CD8-positive, alpha-beta memory T cell (primary cell): ENCODE results near the gene PRMT1. TPM values are rescaled to one million over a fixed set of nuclear protein-coding genes. Genes with fewer than 3 reads are reported as not detected.
A peak's percentile ranks its signal among the peaks of the same experiment; 100 is the strongest.
"Not testable (repeated sequence)": the region's sequence is repeated elsewhere in the genome, so short reads cannot be mapped to it uniquely, and the experiment has no call there.

Experiments used
- CTCF ChIA-PET: fragments of 350-600 bp; sonication (Branson Sonifier 250); formaldehyde crosslinking; loops from one replicate; lab custom pipeline; 2021; ENCODE audit warnings: antibody characterized with exemption; lab: Charles Lee
- POLR2A ChIA-PET: fragments of 350-600 bp; sonication (Branson Sonifier 250); formaldehyde crosslinking; loops from one replicate; lab custom pipeline; 2021; ENCODE audit warnings: antibody characterized with exemption; lab: Charles Lee
- DNase-seq, 5 donors: peaks; one replicate each; pipeline versions ENCODE4 v3.0.0 to v3.0.0-alpha.2; 2020 to 2022; ENCODE audit warnings: mixed read lengths in 1 of 5
- H3K27ac ChIP-seq: one replicate; pipeline ENCODE4 v1.7.0; 2013; ENCODE audit warnings: low read depth, mild to moderate bottlenecking, low read length, moderate library complexity
- H3K27me3 ChIP-seq: 2 replicates; pipeline ENCODE4 v1.7.0; 2013; ENCODE audit warnings: low read length, mild to moderate bottlenecking; ENCODE audit not compliant: insufficient read depth, poor library complexity, severe bottlenecking
- H3K36me3 ChIP-seq: 2 replicates; pipeline ENCODE4 v1.7.0; 2013; ENCODE audit warnings: mild to moderate bottlenecking, low read length, moderate library complexity; ENCODE audit not compliant: insufficient read depth
- H3K4me1 ChIP-seq: 2 replicates; pipeline ENCODE4 v1.7.0; 2013; ENCODE audit warnings: mild to moderate bottlenecking, low read length, moderate library complexity; ENCODE audit not compliant: insufficient read depth
- H3K4me3 ChIP-seq: 2 replicates; pipeline ENCODE4 v1.7.0; 2013; ENCODE audit warnings: mild to moderate bottlenecking, low read length
- H3K9me3 ChIP-seq: 2 replicates; pipeline ENCODE4 v1.7.0; 2013; ENCODE audit warnings: mild to moderate bottlenecking, low read length
- H3K27ac Mint-ChIP-seq, 8 donors: one replicate each; pipeline ENCODE4 v1.8.0; 2020 to 2021; ENCODE audit warnings: mixed read lengths in 8 of 8, mild to moderate bottlenecking in 6 of 8, inconsistent platforms in 3 of 8, moderate library complexity in 3 of 8
- H3K27me3 Mint-ChIP-seq, 2 donors: one replicate each; pipeline ENCODE4 v1.8.0; 2020 to 2021; ENCODE audit warnings: mixed read lengths in 2 of 2, mild to moderate bottlenecking in 1 of 2, moderate library complexity in 1 of 2
- H3K36me3 Mint-ChIP-seq, 3 donors: one replicate each; pipeline ENCODE4 v1.8.0; 2020 to 2021; ENCODE audit warnings: mixed read lengths in 3 of 3, inconsistent platforms in 1 of 3, mild to moderate bottlenecking in 1 of 3
- H3K4me1 Mint-ChIP-seq, 3 donors: one replicate each; pipeline ENCODE4 v1.8.0; 2020 to 2021; ENCODE audit warnings: mixed read lengths in 3 of 3, inconsistent platforms in 1 of 3, mild to moderate bottlenecking in 1 of 3
- H3K4me3 Mint-ChIP-seq, 7 donors: one replicate each; pipeline ENCODE4 v1.8.0; 2020 to 2021; ENCODE audit warnings: mixed read lengths in 7 of 7, mild to moderate bottlenecking in 6 of 7, moderate library complexity in 4 of 7, inconsistent platforms in 2 of 7
- H3K9me3 Mint-ChIP-seq, 5 donors: one replicate each; pipeline ENCODE4 v1.8.0; 2020 to 2022; ENCODE audit warnings: mixed read lengths in 5 of 5, mild to moderate bottlenecking in 3 of 5, moderate library complexity in 2 of 5, inconsistent platforms in 1 of 5
- polyA plus RNA-seq: library from polyadenylated mRNA; unstranded; fragments of 300-500 nt; fragmentation: Illumina TruSeq; gene quantifications from one replicate; pipeline ENCODE4 v1.2.3, GENCODE V29; 2021
- total RNA-seq, 2 experiments: library from RNA; stranded (reverse); gene quantifications; one replicate each; pipeline ENCODE4 v1.2.3, GENCODE V29; 2021

The PRMT1 gene
- total and polyA plus RNA-seq, 3 experiments from 2014 or later, result 135 to 537 (median 529) TPM

- Mint-ChIP-seq H3K27ac (peak overlapping the region in 1 of 8 donors; percentile 29), H3K9me3 (no peaks in the 10 kb centered on the region), H3K27me3 (peaks cover 5 to 7% of the 10 kb centered on the region in 2 donors), H3K4me3 (no peak overlapping the region), H3K36me3 (peaks cover 0 to 5% (median 0%) of the 10 kb centered on the region in 3 donors), H3K4me1 (no peaks in the 10 kb centered on the region)
- no peaks in the 10 kb centered on the region for H3K36me3 ChIP-seq
- H3K27ac ChIP-seq, result no peak overlapping the region
- H3K9me3 ChIP-seq, result no peaks in the 10 kb centered on the region
- no peak overlapping the region for H3K4me3 ChIP-seq
- H3K27me3 ChIP-seq, result no peaks in the 10 kb centered on the region
- POLR2A ChIA-PET, result interaction anchor here (0.6 kb wide), 1 partner anchor 62 kb away, joined by 3 read pairs; no protein-coding TSS in a partner anchor
- H3K4me1 ChIP-seq, result no peaks in the 10 kb centered on the region
- CTCF ChIA-PET, result no interaction called here
- no peak for DNase-seq
These were observed 33.4 kb downstream of the PRMT1 start for GRCh38 chr19:49710372-49710951.

GRCh38 chr19:49712397-49712859 lies 35.4 kb downstream of the PRMT1 start:
- Histone ChIP-seq H3K4me3 (no peak overlapping the region), H3K9me3 (no peaks in the 10 kb centered on the region), H3K4me1 (no peaks in the 10 kb centered on the region), H3K27ac (no peak overlapping the region), H3K27me3 (no peaks in the 10 kb centered on the region), H3K36me3 (no peaks in the 10 kb centered on the region)
- Mint-ChIP-seq H3K4me3 (no peak overlapping the region), H3K4me1 (peaks cover 3 to 5% (median 4%) of the 10 kb centered on the region in 3 donors), H3K27me3 (peaks cover 4 to 5% of the 10 kb centered on the region in 2 donors), H3K9me3 (no peaks in the 10 kb centered on the region), H3K27ac (no peak overlapping the region), H3K36me3 (peaks cover 0 to 7% (median 0%) of the 10 kb centered on the region in 3 donors)
- POLR2A ChIA-PET, result interaction anchor here (0.6 kb wide), 1 partner anchor 172 kb away, joined by 4 read pairs; no protein-coding TSS in a partner anchor
- DNase-seq, result no peak
- CTCF ChIA-PET, result no interaction called here

GRCh38 chr19:49713236-49713845 lies 36.3 kb downstream of the PRMT1 start:
- Histone ChIP-seq H3K27ac (no peak overlapping the region), H3K36me3 (no peaks in the 10 kb centered on the region), H3K4me3 (no peak overlapping the region), H3K27me3 (no peaks in the 10 kb centered on the region), H3K4me1 (peaks cover 7% of the 10 kb centered on the region), H3K9me3 (no peaks in the 10 kb centered on the region)
- no peak overlapping the region for H3K4me3 Mint-ChIP-seq
- CTCF ChIA-PET, result no interaction called here
- no peak for DNase-seq
- POLR2A ChIA-PET, result interaction anchor here (0.5 to 0.6 kb wide), 2 partner anchors 173 to 833 kb away, joined by 3 to 4 read pairs; no protein-coding TSS in a partner anchor
- peaks cover 0 to 10% (median 1%) of the 10 kb centered on the region in 3 donors for H3K36me3 Mint-ChIP-seq
- no peaks in the 10 kb centered on the region for H3K9me3 Mint-ChIP-seq
- peaks cover 7 to 10% (median 8%) of the 10 kb centered on the region in 3 donors for H3K4me1 Mint-ChIP-seq
- peaks cover 4 to 5% of the 10 kb centered on the region in 2 donors for H3K27me3 Mint-ChIP-seq
- peak overlapping the region in 1 of 8 donors; percentile 90 for H3K27ac Mint-ChIP-seq

GRCh38 chr19:49716154-49716553 lies 39.1 kb downstream of the PRMT1 start:
- H3K9me3 ChIP-seq, result no peaks in the 10 kb centered on the region
- peak overlapping the region in 1 of 7 donors; percentile 41 for H3K4me3 Mint-ChIP-seq
- H3K36me3 Mint-ChIP-seq, result peaks cover 1 to 9% (median 2%) of the 10 kb centered on the region in 3 donors
- no peaks in the 10 kb centered on the region for H3K27me3 ChIP-seq
- no peaks in the 10 kb centered on the region for H3K27me3 Mint-ChIP-seq
- CTCF ChIA-PET, result interaction anchor here (0.5 to 3.5 kb wide), 2 partner anchors 35 to 127 kb away, joined by 3 to 10 read pairs; no protein-coding TSS in a partner anchor
- no peaks in the 10 kb centered on the region for H3K9me3 Mint-ChIP-seq
- H3K4me1 Mint-ChIP-seq, result peaks cover 7 to 16% (median 8%) of the 10 kb centered on the region in 3 donors
- no peaks in the 10 kb centered on the region for H3K36me3 ChIP-seq
- peak overlapping the region; percentile 24 for H3K27ac ChIP-seq
- POLR2A ChIA-PET, result no interaction called here
- H3K27ac Mint-ChIP-seq, result peak overlapping the region in 2 of 8 donors; percentile 12 to 55
- no peak for DNase-seq
- H3K4me3 ChIP-seq, result no peak overlapping the region
- peaks cover 9% of the 10 kb centered on the region for H3K4me1 ChIP-seq

- no peak overlapping the region for H3K27ac ChIP-seq
- peak overlapping the region in 6 of 7 donors; percentile 27 to 69 (median 53) for H3K4me3 Mint-ChIP-seq
- H3K4me3 ChIP-seq, result no peak overlapping the region
- H3K36me3 ChIP-seq, result no peaks in the 10 kb centered on the region
- H3K9me3 Mint-ChIP-seq, result peaks cover 0 to 1% (median 0%) of the 10 kb centered on the region in 5 donors
- H3K27me3 ChIP-seq, result no peaks in the 10 kb centered on the region
- peak overlapping the region in 4 of 8 donors; percentile 38 to 77 (median 56) for H3K27ac Mint-ChIP-seq
- H3K4me1 ChIP-seq, result peaks cover 9% of the 10 kb centered on the region
- POLR2A ChIA-PET, result interaction anchor here (0.6 to 1.6 kb wide), 3 partner anchors 10 to 75 kb away, joined by 3 to 5 read pairs (median 3); partner anchors contain the start of gene AP2A1
- no peaks in the 10 kb centered on the region for H3K27me3 Mint-ChIP-seq
- H3K4me1 Mint-ChIP-seq, result peaks cover 7 to 16% (median 8%) of the 10 kb centered on the region in 3 donors
- DNase-seq, result no peak
- no peaks in the 10 kb centered on the region for H3K9me3 ChIP-seq
- peaks cover 2 to 9% (median 7%) of the 10 kb centered on the region in 3 donors for H3K36me3 Mint-ChIP-seq
- CTCF ChIA-PET, result interaction anchor here (1.1 to 3.5 kb wide), 6 partner anchors 14 to 94 kb away, joined by 3 to 10 read pairs (median 4); partner anchors contain the start of genes AP2A1 and FUZ
These were observed 41.4 kb downstream of the PRMT1 start for GRCh38 chr19:49718511-49718910.

- no peaks in the 10 kb centered on the region for H3K36me3 ChIP-seq
- ChIA-PET CTCF (no interaction called here), POLR2A (interaction anchor here (0.6 kb wide), 1 partner anchor 75 kb away, joined by 3 read pairs; no protein-coding TSS in a partner anchor)
- H3K36me3 Mint-ChIP-seq, result peaks cover 2 to 9% (median 7%) of the 10 kb centered on the region in 3 donors
- peaks cover 9% of the 10 kb centered on the region for H3K4me1 ChIP-seq
- no peak for DNase-seq
- H3K9me3 ChIP-seq, result no peaks in the 10 kb centered on the region
- H3K27ac Mint-ChIP-seq, result peak overlapping the region in 5 of 8 donors; percentile 2 to 63 (median 38)
- peak overlapping the region; percentile 29 to 54 (median 52) for H3K4me3 Mint-ChIP-seq
- no peak overlapping the region for H3K27ac ChIP-seq
- H3K4me3 ChIP-seq, result no peak overlapping the region
- no peaks in the 10 kb centered on the region for H3K27me3 ChIP-seq
- H3K27me3 Mint-ChIP-seq, result no peaks in the 10 kb centered on the region
- H3K9me3 Mint-ChIP-seq, result peaks cover 0 to 1% (median 0%) of the 10 kb centered on the region in 5 donors
- peaks cover 7 to 16% (median 8%) of the 10 kb centered on the region in 3 donors for H3K4me1 Mint-ChIP-seq
These were observed 41.9 kb downstream of the PRMT1 start for GRCh38 chr19:49718991-49719390.

GRCh38 chr19:49719420-49719819 lies 42.3 kb downstream of the PRMT1 start:
- H3K27me3 ChIP-seq, H3K36me3 Mint-ChIP-seq, H3K27me3 Mint-ChIP-seq, H3K36me3 ChIP-seq, H3K9me3 ChIP-seq, CTCF ChIA-PET, H3K4me3 ChIP-seq, H3K27ac ChIP-seq, DNase-seq, H3K9me3 Mint-ChIP-seq, H3K4me1 ChIP-seq: not testable (repeated sequence)
- peaks cover 7 to 16% (median 8%) of the 10 kb centered on the region in 3 donors for H3K4me1 Mint-ChIP-seq
- peak overlapping the region in 5 of 7 donors; percentile 24 to 54 (median 36) for H3K4me3 Mint-ChIP-seq
- peak overlapping the region in 1 of 8 donors; percentile 24 for H3K27ac Mint-ChIP-seq
- POLR2A ChIA-PET, result interaction anchor here (0.6 to 0.7 kb wide), 4 partner anchors 30 to 977 kb away, joined by 3 to 5 read pairs (median 4); partner anchors contain the start of gene HSD17B14
